DND-41 (cell line): ENCODE results near the gene PPP4C.

ENCODE experiments used
- ATAC-seq: fragments of 200-7000 bp; cut with Tn5 transposase; 3 replicates; pipeline ENCODE4 v1.9.1; 2021; ENCODE audit warnings: low read depth; ENCODE audit not compliant: insufficient read depth
- DNase-seq: peaks from one replicate; pipeline ENCODE4 v3.0.0-alpha.2; 2020
- H2AFZ ChIP-seq: 2 replicates; pipeline ENCODE4 v1.6.0; 2012; ENCODE audit warnings: low read depth, low read length
- H3K27ac ChIP-seq: 2 replicates; pipeline ENCODE4 v1.5.1; 2012; ENCODE audit warnings: low read length, inconsistent platforms
- H3K27me3 ChIP-seq: fragments of 200-600 bp; sonication (generic); 2 replicates; pipeline ENCODE4 v1.6.0; 2012; ENCODE audit warnings: low read length, mild to moderate bottlenecking, inconsistent platforms; ENCODE audit not compliant: insufficient read depth, poor library complexity
- H3K36me3 ChIP-seq: 2 replicates; pipeline ENCODE4 v1.5.1; 2012; ENCODE audit warnings: low read length, inconsistent platforms; ENCODE audit not compliant: insufficient read depth
- H3K4me1 ChIP-seq: 2 replicates; pipeline ENCODE4 v1.5.1; 2012; ENCODE audit warnings: mild to moderate bottlenecking, low read length; ENCODE audit not compliant: insufficient read depth
- H3K4me2 ChIP-seq: 2 replicates; pipeline ENCODE4 v1.6.0; 2012; ENCODE audit warnings: mild to moderate bottlenecking, moderate library complexity, low read length, inconsistent platforms; ENCODE audit not compliant: insufficient read depth
- H3K4me3 ChIP-seq, 2 experiments: fragments of 200-600 bp in 1 of 2; shearing (Covaris generic) in 1 of 2; 2 replicates each; pipeline ENCODE4 v1.5.1; 2012 to 2016; ENCODE audit warnings: inconsistent platforms in 2 of 2, low read length in 2 of 2, mild to moderate bottlenecking in 2 of 2, low read depth in 1 of 2, moderate library complexity in 1 of 2
- H3K79me2 ChIP-seq: 2 replicates; pipeline ENCODE4 v1.6.0; 2012; ENCODE audit warnings: low read length, inconsistent platforms; ENCODE audit not compliant: insufficient read depth
- H3K9ac ChIP-seq: 2 replicates; pipeline ENCODE4 v1.6.0; 2012; ENCODE audit warnings: low read depth, mild to moderate bottlenecking, inconsistent platforms, low read length, moderate library complexity
- H3K9me3 ChIP-seq: 2 replicates; pipeline ENCODE4 v1.5.1; 2012; ENCODE audit warnings: low read length, moderate library complexity, mild to moderate bottlenecking, inconsistent platforms; ENCODE audit not compliant: insufficient read depth, severe bottlenecking
- H4K20me1 ChIP-seq: 2 replicates; pipeline ENCODE4 v1.6.0; 2012; ENCODE audit warnings: low read length; ENCODE audit not compliant: insufficient read depth
- CTCF ChIP-seq: IDR thresholded peaks from 2 replicates; pipeline ENCODE4 v1.5.1; 2012; ENCODE audit warnings: borderline replicate concordance, low read length, moderate library complexity, mild to moderate bottlenecking; ENCODE audit not compliant: poor library complexity, severe bottlenecking; ENCODE audit errors: extremely low read depth
- EZH2 ChIP-seq: IDR thresholded peaks from 3 replicates; pipeline ENCODE4 v1.6.1; 2012; ENCODE audit warnings: borderline replicate concordance, low read depth, mild to moderate bottlenecking, moderate library complexity, low read length, inconsistent platforms; ENCODE audit not compliant: severe bottlenecking

Gene PPP4C

GRCh38 chr16:30117768-30118167 is 42.0 kb downstream of the PPP4C start:
- DNase-seq (no peak), ATAC-seq (no peak)
- peaks cover 13% of the 10 kb centered on the region for H3K79me2 ChIP-seq
- peaks cover 11% of the 10 kb centered on the region for H3K4me1 ChIP-seq
- no peaks in the 10 kb centered on the region for H3K9me3 ChIP-seq
- no peak overlapping the region for H3K27ac ChIP-seq
- H3K9ac ChIP-seq, result no peak overlapping the region
- no peak overlapping the region for H3K4me3 ChIP-seq
- no peaks in the 10 kb centered on the region for H3K27me3 ChIP-seq
- peaks cover 57% of the 10 kb centered on the region for H3K36me3 ChIP-seq
- no peaks in the 10 kb centered on the region for H4K20me1 ChIP-seq
- H3K4me2 ChIP-seq, result no peak overlapping the region
- no peak overlapping the region for H2AFZ ChIP-seq
- TF ChIP-seq CTCF (no peak), EZH2 (no peak)

GRCh38 chr16:30119428-30119827 is 43.6 kb downstream of the PPP4C start:
- H3K79me2 ChIP-seq, result peaks cover 20% of the 10 kb centered on the region
- H3K9ac ChIP-seq, result no peak overlapping the region
- H4K20me1 ChIP-seq, result no peaks in the 10 kb centered on the region
- H3K27me3 ChIP-seq, result no peaks in the 10 kb centered on the region
- no peak for DNase-seq
- no peak overlapping the region for H2AFZ ChIP-seq
- peaks cover 47% of the 10 kb centered on the region for H3K36me3 ChIP-seq
- TF ChIP-seq CTCF, result no peak
- no peak for TF ChIP-seq EZH2
- ATAC-seq, result no peak
- H3K4me1 ChIP-seq, result peaks cover 19% of the 10 kb centered on the region
- H3K27ac ChIP-seq, result no peak overlapping the region
- H3K4me2 ChIP-seq, result no peak overlapping the region
- no peaks in the 10 kb centered on the region for H3K9me3 ChIP-seq
- H3K4me3 ChIP-seq, result no peak overlapping the region

GRCh38 chr16:30120340-30121105 is 44.7 kb downstream of the PPP4C start:
- H3K27me3 ChIP-seq, result no peaks in the 10 kb centered on the region
- no peak overlapping the region; the same call in 1 of the 2 replicates for H3K27ac ChIP-seq
- H3K9me3 ChIP-seq, result no peaks in the 10 kb centered on the region
- ATAC-seq, result no peak
- DNase-seq, result no peak
- TF ChIP-seq CTCF, result no peak
- no peak for TF ChIP-seq EZH2
- peaks cover 20% of the 10 kb centered on the region for H3K79me2 ChIP-seq
- no peaks in the 10 kb centered on the region for H4K20me1 ChIP-seq
- peaks cover 41% of the 10 kb centered on the region for H3K36me3 ChIP-seq
- H3K9ac ChIP-seq, result no peak overlapping the region
- no peak overlapping the region for H2AFZ ChIP-seq
- H3K4me3 ChIP-seq, result no peak overlapping the region
- H3K4me2 ChIP-seq, result no peak overlapping the region
- peaks cover 19% of the 10 kb centered on the region for H3K4me1 ChIP-seq
